GM21619 (cell line): ENCODE data around the gene AGAP1.

Source experiments
- ATAC-seq: cut with Tn5 transposase; IDR thresholded peaks from one replicate; pipeline ENCODE4 v1.9.1; 2021; ENCODE audit not compliant: unreplicated experiment

Gene AGAP1

GRCh38 chr2:235658351-235659174 lies 164.7 kb downstream of the AGAP1 start:
- no peak for ATAC-seq

- ATAC-seq = no peak
Observed at GRCh38 chr2:235659767-235660322, 166.0 kb downstream of the AGAP1 start.

- no peak for ATAC-seq
Observed at GRCh38 chr2:235660484-235661082, 166.7 kb downstream of the AGAP1 start.

- no peak for ATAC-seq
Observed at GRCh38 chr2:235661167-235661937, 167.5 kb downstream of the AGAP1 start.

DNA sequence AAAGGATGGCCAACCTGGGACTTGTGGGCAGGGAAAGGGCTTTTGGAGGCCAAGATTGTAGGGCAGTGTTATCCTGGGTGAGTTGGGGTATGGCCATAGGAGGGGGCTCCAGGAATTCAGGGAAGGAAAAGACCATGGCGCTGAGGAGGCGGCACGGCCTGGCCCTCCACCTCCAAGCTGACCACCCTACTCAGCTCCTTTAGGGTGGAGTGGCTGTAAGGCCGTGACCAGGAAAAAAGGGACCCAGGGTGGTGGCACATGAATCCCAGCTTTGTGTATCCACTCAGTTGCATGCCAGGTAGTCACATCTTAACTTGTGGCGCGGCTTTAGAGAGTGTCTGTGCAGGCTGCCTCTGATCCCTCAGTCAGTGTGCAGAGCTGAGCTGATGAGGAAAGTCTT lies 168.1 kb downstream of the AGAP1 start:
- no peak for ATAC-seq

DNA sequence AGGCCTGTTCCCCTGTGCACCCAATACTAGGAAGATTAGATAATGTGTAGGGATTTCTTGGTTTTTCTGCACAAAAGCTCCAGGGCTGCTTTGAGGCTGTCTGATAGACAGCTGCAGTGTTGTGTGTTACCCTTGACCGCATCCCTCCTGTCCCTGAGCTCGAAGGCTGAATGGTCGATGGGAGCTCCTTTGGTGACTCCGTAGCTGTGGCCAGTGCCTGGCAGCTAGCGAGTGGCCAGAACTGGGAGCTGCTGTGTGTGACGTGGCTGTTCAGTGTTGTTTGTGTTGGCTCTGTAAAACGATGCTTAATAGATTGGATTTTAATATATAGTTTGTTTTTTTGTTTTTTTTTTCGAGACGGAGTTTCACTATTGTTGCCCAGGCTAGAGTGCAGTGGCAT lies 170.0 kb downstream of the AGAP1 start:
- ATAC-seq = no peak

DNA sequence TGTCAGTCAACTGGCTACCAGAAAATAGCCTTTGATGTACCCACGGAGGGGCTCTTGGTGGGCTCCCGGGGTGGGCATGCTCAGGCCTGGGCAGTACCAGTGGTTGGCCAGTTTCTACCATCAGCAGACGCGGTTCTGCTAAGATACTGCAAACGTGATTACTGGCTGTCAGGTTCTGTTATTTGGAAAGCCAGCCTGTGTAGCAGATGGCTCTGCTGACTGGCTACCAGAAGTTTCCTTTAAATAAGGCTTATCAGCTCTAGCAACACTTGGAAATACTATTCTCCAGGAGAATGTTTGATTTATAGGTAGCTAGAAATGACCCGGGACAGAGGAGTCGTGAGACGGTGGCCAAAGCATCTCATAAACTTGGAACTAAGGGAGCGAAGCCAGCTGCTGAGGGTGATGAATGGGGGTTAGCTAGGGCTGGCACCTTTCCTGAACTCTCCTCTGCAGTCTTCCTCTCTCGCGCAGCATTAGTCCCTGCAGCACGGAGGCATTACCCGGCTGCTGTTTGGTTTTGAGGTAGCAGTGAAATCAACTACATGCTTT lies 171.9 kb downstream of the AGAP1 start:
- ATAC-seq = no peak

GRCh38 chr2:235666213-235666781 lies 172.5 kb downstream of the AGAP1 start:
- no peak for ATAC-seq

DNA sequence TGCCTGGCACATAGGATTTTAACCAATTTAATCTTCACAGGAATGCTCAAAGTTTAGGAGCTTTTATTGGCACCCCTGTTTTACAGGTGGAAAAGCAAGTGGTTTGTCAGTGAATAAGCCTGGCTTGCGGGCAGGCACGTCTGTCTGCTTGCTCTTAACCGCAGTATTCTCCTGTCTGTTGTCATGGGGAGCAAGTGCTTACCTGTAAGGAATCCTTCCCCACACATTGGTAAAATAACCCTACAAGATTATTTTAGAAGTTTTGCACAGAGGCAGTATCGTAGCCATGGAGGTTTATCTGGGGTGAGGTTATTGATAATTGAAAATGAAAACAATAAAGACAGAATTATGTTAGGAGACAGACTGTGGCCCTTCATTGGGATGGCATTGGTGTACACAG lies 174.9 kb downstream of the AGAP1 start:
- no peak for ATAC-seq

- no peak for ATAC-seq
Observed at GRCh38 chr2:235669269-235669831, 175.5 kb downstream of the AGAP1 start.

DNA sequence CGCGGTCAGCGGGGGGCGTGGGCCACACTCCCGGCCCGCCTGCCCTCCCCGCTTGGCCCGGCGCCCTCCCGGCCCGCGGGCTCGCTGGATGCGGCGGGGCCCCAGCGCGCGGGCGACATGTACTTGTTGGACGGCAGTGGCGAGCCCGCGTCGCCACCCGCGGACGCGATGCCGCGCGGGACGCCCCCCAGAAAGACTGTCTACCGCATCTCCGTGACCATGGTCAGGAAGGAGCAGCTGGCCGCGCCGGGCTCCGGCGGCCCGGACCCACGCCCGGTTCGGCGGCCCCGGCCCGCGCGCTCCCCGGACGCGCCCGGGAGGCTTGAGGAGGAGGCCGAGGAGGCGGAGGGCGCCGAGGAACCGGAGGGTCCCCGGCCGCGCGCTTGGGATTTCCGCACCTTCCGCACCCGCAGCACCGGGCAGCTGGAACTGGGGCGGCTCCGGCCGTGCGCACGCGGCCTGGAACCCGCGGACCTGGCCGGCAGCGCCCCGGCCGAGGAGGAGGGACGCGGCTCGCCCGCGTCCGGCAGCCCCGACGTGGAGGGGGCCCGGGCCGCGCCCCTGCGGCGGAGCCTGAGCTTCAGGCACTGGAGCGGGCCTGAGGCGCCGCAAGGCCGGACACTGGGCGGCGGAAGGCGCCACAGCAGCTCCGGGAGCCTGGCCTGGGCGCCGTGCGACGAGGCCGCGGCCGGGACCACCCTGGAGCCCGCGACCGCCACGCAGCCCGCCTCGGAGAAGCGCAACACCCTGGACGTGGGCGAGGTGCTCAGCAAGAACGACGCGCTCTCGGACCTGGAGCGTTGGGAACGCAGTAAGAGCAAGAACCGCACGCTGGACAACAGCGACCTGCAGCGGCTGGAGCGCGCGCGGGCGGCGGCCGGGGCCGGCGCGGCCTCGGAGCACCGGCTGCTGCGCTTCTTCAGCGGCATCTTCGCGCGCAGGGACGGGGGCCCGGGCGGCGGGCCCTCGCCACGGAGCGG lies 176.4 kb downstream of the AGAP1 start:
- ATAC-seq = no peak

GRCh38 chr2:235670974-235671787 lies 177.3 kb downstream of the AGAP1 start:
- no peak for ATAC-seq

DNA sequence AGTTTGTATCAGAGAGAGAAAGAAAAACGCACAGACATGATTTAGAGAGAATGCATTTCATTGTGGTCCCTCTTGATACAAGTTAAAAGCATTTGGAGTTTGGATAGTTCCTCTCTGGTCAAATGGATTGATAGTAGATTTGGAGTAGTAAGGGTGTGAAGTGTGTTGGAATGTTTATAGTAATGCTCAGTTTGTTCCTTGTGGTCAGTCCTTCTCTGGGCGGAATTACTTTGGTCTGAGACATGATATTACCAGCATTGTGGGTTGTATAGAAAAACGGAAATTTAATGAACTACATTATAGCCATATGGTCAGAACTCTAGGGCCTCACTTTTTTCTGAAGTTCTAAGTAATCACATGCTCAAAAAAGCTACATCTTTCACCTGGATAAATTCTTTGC lies 178.9 kb downstream of the AGAP1 start:
- ATAC-seq = no peak

GRCh38 chr2:235674146-235674545 lies 180.3 kb downstream of the AGAP1 start:
- ATAC-seq = no peak

- ATAC-seq = no peak
Observed at GRCh38 chr2:235674812-235675211, 181.0 kb downstream of the AGAP1 start.

DNA sequence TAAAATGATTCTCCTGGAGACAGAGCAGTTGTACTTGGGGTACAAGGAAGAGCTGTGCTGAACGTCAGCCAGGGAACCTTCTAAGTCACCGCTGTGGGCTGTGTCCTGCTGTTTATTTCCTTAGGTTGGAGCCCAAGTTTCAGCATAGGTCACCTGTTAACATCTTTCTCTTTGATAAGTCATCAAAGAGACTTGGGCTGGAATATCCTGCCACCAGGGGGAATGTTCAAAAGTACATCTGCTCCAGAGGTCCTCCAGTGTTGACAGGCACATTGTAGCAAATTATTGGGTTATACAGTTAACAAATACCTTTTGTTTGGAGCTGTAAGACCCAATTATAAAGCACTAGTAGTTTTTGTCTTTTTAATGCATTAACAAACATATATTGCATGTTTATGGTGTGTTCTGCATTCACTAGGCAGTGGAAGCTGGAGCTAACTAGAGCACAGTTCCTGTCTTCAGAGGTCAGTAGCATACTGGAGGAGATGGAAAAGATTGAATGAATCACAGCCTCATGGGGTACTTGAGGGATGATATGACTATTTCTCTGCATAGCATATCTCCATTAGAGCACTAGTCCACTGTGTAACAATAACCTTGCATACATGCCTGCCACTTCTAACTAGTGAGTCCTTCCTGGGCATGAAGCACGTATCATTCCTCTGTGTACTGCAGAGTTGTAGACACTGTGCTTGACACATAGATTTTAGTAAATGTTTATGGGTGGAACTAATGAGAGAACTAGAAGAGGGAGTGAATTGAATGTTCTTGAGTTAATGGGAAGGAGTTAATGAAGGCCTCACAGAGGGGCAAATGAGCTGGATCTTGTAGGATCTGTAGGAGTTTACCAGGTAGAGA lies 182.1 kb downstream of the AGAP1 start:
- ATAC-seq = no peak

- no peak for ATAC-seq
Observed at GRCh38 chr2:235676536-235676799, 182.6 kb downstream of the AGAP1 start.

DNA sequence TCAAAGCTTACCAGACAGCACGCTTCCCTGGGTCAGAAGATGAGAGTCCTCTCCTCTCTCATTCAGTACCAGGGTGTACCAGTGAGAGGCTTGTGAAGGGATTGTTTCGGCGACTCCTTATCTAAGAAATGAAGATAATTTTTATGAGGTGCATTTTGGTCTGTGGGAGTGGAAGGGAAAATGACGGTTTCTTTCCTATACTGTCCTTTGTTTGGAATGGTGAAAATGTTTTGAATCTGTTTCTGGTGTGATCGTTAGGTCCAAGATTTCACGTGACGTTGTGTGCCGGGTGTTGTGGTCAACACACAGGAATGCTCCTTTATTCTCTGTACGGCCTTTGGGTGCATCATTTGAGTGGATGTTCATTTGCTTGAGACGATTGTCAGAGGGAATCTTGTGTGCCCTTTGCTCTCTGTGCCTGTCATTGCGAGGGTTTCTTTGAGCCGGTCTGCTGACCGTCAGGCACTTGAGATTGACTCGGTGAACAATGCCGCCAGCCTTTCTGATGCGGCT lies 183.5 kb downstream of the AGAP1 start:
- ATAC-seq = no peak
